Activated T-helper 1 cell treated with anti-CD3 and anti-CD28 coated beads, Interleukin-2, amount 50 U/mL, for 16 hours (primary cell): ENCODE measurements around the gene ASAH2B.

Experiments
- DNase-seq, 2 donors: peaks; one replicate each; pipeline ENCODE4 v3.0.0-alpha.2; 2020; ENCODE audit warnings: low read depth in 1 of 2, low spot score in 1 of 2

Gene ASAH2B

DNA sequence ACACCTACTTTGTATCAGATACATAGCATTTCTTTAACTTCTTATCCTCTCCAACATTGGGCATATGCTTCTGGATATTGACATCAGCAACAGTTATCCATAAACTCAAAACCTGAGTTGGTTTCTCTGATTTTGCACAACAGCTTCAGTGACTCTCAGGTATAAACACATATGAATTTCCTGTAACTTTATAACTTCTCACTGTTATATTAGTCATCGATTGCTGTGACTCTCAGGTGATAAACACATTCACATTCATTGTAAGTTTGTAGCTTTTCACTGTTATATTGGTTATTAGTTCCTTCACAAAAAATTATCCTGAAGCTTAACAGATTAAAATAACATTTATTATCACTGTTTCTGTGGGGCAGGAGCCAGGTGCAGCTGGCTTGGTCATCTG lies 57.0 kb downstream of the ASAH2B start:
- DNase-seq = no peak

DNA sequence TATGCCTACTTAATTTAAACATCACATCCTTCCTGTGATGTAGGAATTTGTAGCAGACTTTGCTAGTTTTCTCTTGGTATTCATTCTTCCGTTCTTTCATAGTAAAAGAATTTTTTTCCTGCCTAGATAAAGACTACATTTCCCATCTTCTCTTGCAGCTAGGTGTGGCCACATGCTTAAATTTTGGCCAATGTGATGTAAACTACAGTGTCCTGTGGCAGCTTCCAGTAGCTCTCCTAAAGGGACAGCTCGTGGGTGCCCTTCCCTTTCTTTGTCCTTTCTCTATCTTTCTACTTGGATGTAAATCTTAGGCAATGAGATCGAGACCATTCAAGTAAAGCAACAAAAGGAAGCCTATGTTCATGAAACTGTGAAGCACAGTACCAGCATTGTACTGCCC lies 58.6 kb downstream of the ASAH2B start:
- no peak for DNase-seq

DNA sequence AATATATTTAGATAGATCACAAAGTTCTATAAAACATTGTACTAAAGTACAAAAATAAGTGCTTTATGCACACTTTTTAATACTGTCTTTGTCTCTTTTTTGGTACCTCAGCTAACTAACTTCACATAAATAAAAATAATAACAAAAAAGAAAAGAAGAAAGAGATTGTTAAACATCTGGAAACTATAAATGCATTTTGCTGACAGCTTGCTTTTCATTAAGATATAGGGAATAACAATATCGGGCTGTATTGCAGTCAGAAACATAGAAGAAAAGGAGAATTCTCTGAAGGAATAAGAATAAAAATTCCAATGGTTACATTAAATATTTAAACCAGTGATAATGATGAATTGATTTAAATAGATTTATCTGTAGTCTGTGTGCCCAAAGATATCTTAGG lies 59.9 kb downstream of the ASAH2B start:
- no peak for DNase-seq

DNA sequence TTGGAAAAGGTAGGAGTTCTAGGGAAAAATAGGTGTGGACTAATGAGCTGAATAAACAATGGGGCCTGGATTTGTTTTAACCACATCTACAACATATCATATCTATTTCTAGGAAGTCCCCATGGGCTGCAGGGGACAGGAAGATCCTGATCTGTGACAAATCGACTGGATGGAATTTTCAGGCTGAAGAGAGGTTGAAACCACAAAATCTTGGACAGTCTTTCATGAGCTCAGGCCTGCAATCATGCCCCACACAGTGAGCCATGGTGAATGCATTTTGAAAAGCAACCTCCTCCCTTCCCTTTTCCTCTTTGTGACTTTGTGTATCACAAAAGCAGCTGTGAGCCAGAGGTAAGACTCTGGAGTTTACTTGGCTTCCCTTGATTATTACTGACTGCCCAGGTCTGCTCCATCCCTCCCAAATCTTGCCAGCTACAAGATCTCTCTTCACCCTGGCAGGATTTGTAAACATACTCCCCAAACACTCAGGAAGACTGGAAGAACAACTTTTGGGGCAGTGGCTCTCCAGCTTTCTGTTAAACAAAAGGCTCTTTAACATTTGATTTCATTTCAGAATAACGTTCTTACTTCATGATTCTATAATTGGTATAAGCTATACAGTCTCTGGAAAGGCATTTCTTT lies 66.4 kb downstream of the ASAH2B start:
- DNase-seq = no peak

DNA sequence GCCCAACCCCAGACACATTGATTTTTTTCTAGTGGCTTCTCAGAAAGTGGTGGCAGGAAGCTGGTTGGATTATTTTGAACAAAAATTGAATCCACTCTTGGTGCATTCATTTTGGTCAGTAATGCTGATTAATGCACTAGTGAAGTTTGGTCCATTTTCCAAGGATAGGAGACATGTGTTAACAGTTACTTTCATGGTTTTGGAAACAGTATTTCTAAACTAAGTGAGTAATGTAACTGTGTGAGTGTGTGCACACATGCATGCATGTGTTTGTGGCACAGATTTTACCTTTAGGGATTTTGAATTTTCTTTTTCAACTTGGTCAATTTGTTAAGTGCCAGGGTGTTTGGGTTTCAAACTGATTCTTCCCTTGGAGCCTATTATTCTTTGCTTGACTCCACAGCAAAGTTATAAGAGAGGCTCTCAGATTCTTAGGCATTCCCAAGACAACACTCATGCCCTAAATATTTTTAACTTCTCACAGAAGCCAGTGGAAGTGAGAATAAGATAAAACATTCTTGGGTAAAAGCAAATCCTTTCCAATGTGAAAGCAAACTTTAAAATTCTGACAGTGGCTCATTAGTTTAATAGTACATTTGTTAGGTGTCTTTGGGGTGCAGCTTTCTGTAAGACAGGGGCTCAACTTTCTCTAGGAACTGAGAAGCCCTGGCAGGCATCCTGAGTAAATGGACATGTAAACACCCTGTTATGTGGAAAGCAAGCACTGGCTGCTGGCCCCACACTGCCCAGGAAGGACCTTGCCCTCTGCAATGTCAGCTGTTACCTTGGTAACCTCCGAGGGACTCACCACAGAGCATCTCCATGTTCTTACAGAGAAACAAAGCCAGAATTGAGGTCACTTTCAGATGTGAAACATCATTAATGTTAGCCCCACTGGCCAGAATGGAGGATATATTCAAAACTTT lies 68.4 kb downstream of the ASAH2B start:
- DNase-seq = no peak
